ENCODE measurements around the gene APLF. TPM values are rescaled to one million over a fixed set of nuclear protein-coding genes. Genes with fewer than 3 reads are reported as not detected.

The APLF gene
- total RNA-seq, 4 donors from 2014 or later, result 2.9 to 28.5 (median 8.1) TPM

GRCh38 chr2:68500649-68501048 lies 33.3 kb downstream of the APLF start:
- WGBS, 2 donors (ENCODE audit: low coverage in 1 of 2), result 87 to 94% methylated on average over 4 of the region's 4 CpGs
- no peak overlapping the region for H3K27ac ChIP-seq

DNA sequence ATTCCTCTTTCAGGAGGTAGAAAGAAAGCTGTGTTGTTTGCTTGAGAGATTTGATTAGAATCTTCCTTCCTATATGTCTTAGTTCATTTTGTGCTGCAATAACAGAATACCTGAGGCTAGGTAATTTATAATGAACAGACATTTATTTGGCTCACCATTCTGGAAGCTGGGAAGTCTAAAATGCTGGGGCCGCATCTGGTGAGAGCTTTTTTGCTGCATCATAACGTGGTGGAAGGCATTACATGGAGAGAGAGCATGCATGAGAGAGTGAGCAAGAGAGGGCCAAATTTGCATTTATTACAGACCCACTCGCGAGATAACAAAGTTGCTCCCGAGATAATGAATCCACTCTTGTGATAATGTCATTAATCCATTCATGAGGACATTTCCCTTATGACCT lies 34.4 kb downstream of the APLF start:
- in situ Hi-C loops (cut with MboI; ENCODE audit: low pct_ligation_motif_present in 1 of 4, low pct_unique_long_range_greater_than_20kb in 1 of 4, low sequenced_read_pairs in 3 of 4) (no loop called here), intact Hi-C loops (cut with DNase I; ENCODE audit: low total_unique reads) (no loop called here)
- 86 to 90% methylated on average over 2 to 5 of the region's 5 CpGs for WGBS, 2 donors (ENCODE audit: low coverage in 1 of 2)
- Histone ChIP-seq H3K27ac (no peak overlapping the region), H3K9me3 (peaks cover 0 to under 1% of the 10 kb centered on the region in 2 donors), H3K36me3 (no peaks in the 10 kb centered on the region), H3K27me3 (no peaks in the 10 kb centered on the region), H3K4me1 (peaks cover 0 to 7% (median 0%) of the 10 kb centered on the region in 4 donors), H3K4me3 (no peak overlapping the region)
- no peak for TF ChIP-seq POLR2A (IDR thresholded peaks at IDR 0.05)
- no peak for TF ChIP-seq EP300 (IDR thresholded peaks at IDR 0.05; ENCODE audit: low read depth)
- no peak for TF ChIP-seq POLR2AphosphoS5 (IDR thresholded peaks at IDR 0.05)
- TF ChIP-seq CTCF (IDR thresholded peaks at IDR 0.05), result no peak
- DNase-seq, result no peak

More at GRCh38 chr2:68500649-68501048, 33.3 kb downstream of the APLF start:
- no peak for TF ChIP-seq POLR2A (IDR thresholded peaks at IDR 0.05)
- no peak for TF ChIP-seq CTCF (IDR thresholded peaks at IDR 0.05)
- TF ChIP-seq EP300 (IDR thresholded peaks at IDR 0.05; ENCODE audit: low read depth), result no peak
- no peak for TF ChIP-seq POLR2AphosphoS5 (IDR thresholded peaks at IDR 0.05)
- no peak for DNase-seq
- intact Hi-C loops (cut with DNase I; ENCODE audit: low total_unique reads) (no loop called here), in situ Hi-C loops (cut with MboI; ENCODE audit: low pct_ligation_motif_present in 1 of 4, low pct_unique_long_range_greater_than_20kb in 1 of 4, low sequenced_read_pairs in 3 of 4) (no loop called here)
- H3K27me3 ChIP-seq, result no peaks in the 10 kb centered on the region
- no peaks in the 10 kb centered on the region for H3K36me3 ChIP-seq
- peaks cover 0 to 4% (median 0%) of the 10 kb centered on the region in 4 donors for H3K4me1 ChIP-seq
- peaks cover 0 to 11% of the 10 kb centered on the region in 2 donors for H3K9me3 ChIP-seq
- H3K4me3 ChIP-seq, result no peak overlapping the region

- WGBS, 2 donors (ENCODE audit: low coverage in 1 of 2), result 69 to 74% methylated on average over 2 of the region's 2 CpGs
- Histone ChIP-seq H3K4me3 (no peak overlapping the region), H3K27ac (no peak overlapping the region), H3K27me3 (no peaks in the 10 kb centered on the region), H3K4me1 (peaks cover 0 to 7% (median 0%) of the 10 kb centered on the region in 4 donors), H3K36me3 (no peaks in the 10 kb centered on the region), H3K9me3 (no peaks in the 10 kb centered on the region)
- intact Hi-C loops (cut with DNase I; ENCODE audit: low total_unique reads), result no loop called here
- in situ Hi-C loops (cut with MboI; ENCODE audit: low pct_ligation_motif_present in 1 of 4, low pct_unique_long_range_greater_than_20kb in 1 of 4, low sequenced_read_pairs in 3 of 4), result no loop called here
- no peak for DNase-seq
- TF ChIP-seq CTCF (IDR thresholded peaks at IDR 0.05), result no peak
- no peak for TF ChIP-seq POLR2A (IDR thresholded peaks at IDR 0.05)
- TF ChIP-seq POLR2AphosphoS5 (IDR thresholded peaks at IDR 0.05), result no peak
- no peak for TF ChIP-seq EP300 (IDR thresholded peaks at IDR 0.05; ENCODE audit: low read depth)
Measured at GRCh38 chr2:68505603-68506159, 38.3 kb downstream of the APLF start.

GRCh38 chr2:68506170-68506569 lies 38.8 kb downstream of the APLF start:
- Histone ChIP-seq H3K36me3 (no peaks in the 10 kb centered on the region), H3K4me1 (peaks cover 0 to 7% (median 0%) of the 10 kb centered on the region in 4 donors), H3K4me3 (no peak overlapping the region), H3K9me3 (no peaks in the 10 kb centered on the region), H3K27me3 (no peaks in the 10 kb centered on the region), H3K27ac (no peak overlapping the region)
- no peak for DNase-seq
- intact Hi-C loops (cut with DNase I; ENCODE audit: low total_unique reads), result no loop called here
- TF ChIP-seq POLR2A (IDR thresholded peaks at IDR 0.05) (no peak), EP300 (IDR thresholded peaks at IDR 0.05; ENCODE audit: low read depth) (no peak), CTCF (IDR thresholded peaks at IDR 0.05) (no peak), POLR2AphosphoS5 (IDR thresholded peaks at IDR 0.05) (no peak)
- 76 to 82% methylated on average over 2 to 3 of the region's 3 CpGs for WGBS, 2 donors (ENCODE audit: low coverage in 1 of 2)
- in situ Hi-C loops (cut with MboI; ENCODE audit: low pct_ligation_motif_present in 1 of 4, low pct_unique_long_range_greater_than_20kb in 1 of 4, low sequenced_read_pairs in 3 of 4), result no loop called here
